Endothelial cell of umbilical vein (primary cell): ENCODE results near the gene POLA1. TPM values are rescaled to one million over a fixed set of nuclear protein-coding genes. Genes with fewer than 3 reads are reported as not detected.

ENCODE experiments used
- BruUV-seq: library from RNA; stranded (reverse); fragments of 400-500 nt; replicated peaks from 2 replicates; lab custom pipeline; 2021; lab: Mats Ljungman, UMichigan
- CTCF ChIA-PET: fragments of 300-600, 350-600 bp; sonication (Branson Sonifier 250); formaldehyde crosslinking; loops from one replicate; lab custom pipeline; 2021; ENCODE audit warnings: antibody characterized with exemption, inconsistent platforms; lab: Charles Lee
- POLR2A ChIA-PET: fragments of 300-600, 350-600 bp; sonication (Branson Sonifier 250); formaldehyde crosslinking; loops from one replicate; lab custom pipeline; 2021; ENCODE audit warnings: antibody characterized with exemption, inconsistent platforms; lab: Charles Lee
- DNase-seq: peaks from one replicate; pipeline ENCODE4 v3.0.0-alpha.2; 2011; ENCODE audit warnings: low read depth, low spot score
- FAIRE-seq: peaks from 2 replicates; lab custom pipeline; 2011; peaks lifted over from hg19 to GRCh38; lab: Jason Lieb, UNC
- H2AFZ ChIP-seq: 2 replicates; pipeline ENCODE4 v1.6.0; 2012; ENCODE audit warnings: low read depth, low read length, control low read depth, inconsistent platforms
- H3K27ac ChIP-seq: 2 replicates; pipeline ENCODE4 v1.5.1; 2011; ENCODE audit warnings: low read depth, mild to moderate bottlenecking, control low read depth, low read length, moderate library complexity; ENCODE audit not compliant: insufficient read depth
- H3K27me3 ChIP-seq, 2 experiments: 2 replicates each; pipeline versions ENCODE4 v1.6.0 to v1.6.1; 2011; ENCODE audit warnings: low read length in 2 of 2, mixed read lengths in 1 of 2; ENCODE audit not compliant: control insufficient read depth in 2 of 2, insufficient read depth in 2 of 2
- H3K36me3 ChIP-seq, 2 experiments: 2 replicates in 1 of 2; 3 replicates in 1 of 2; pipeline ENCODE4 v1.5.1; 2011; ENCODE audit warnings: low read length in 2 of 2, mild to moderate bottlenecking in 1 of 2, moderate library complexity in 1 of 2; ENCODE audit not compliant: control insufficient read depth in 2 of 2, insufficient read depth in 2 of 2; ENCODE audit errors: extremely low read depth in 1 of 2
- H3K4me1 ChIP-seq: 3 replicates; pipeline ENCODE4 v1.5.1; 2011; ENCODE audit warnings: mild to moderate bottlenecking, low read length; ENCODE audit not compliant: control insufficient read depth, insufficient read depth; ENCODE audit errors: extremely low read depth
- H3K4me2 ChIP-seq: 2 replicates; pipeline ENCODE4 v1.6.1; 2011; ENCODE audit warnings: low read length, control low read depth, mixed read lengths; ENCODE audit not compliant: insufficient read depth
- H3K4me3 ChIP-seq, 3 experiments: fragments of 200-600 bp in 1 of 3; sonication (generic), shearing (Covaris generic) in 1 of 3; replicated peaks in 1 of 3; 2 replicates each; pipeline ENCODE4 v1.5.1; 2011 to 2016; ENCODE audit warnings: control low read depth in 3 of 3, low read length in 3 of 3, mild to moderate bottlenecking in 2 of 3, inconsistent platforms in 1 of 3, low read depth in 1 of 3, moderate library complexity in 1 of 3; ENCODE audit not compliant: insufficient read depth in 1 of 3
- H3K79me2 ChIP-seq: 2 replicates; pipeline ENCODE4 v1.6.0; 2012; ENCODE audit warnings: low read length, inconsistent platforms; ENCODE audit not compliant: control insufficient read depth, insufficient read depth
- H3K9ac ChIP-seq: replicated peaks from 2 replicates; pipeline ENCODE3; 2011; ENCODE audit warnings: low read length, control low read depth; ENCODE audit not compliant: insufficient read depth; ENCODE audit errors: extremely low read depth
- H3K9me1 ChIP-seq: replicated peaks from 3 replicates; pipeline ENCODE4 v1.6.0; 2011; ENCODE audit warnings: mild to moderate bottlenecking, low read length; ENCODE audit not compliant: control insufficient read depth, insufficient read depth; ENCODE audit errors: extremely low read depth
- H3K9me3 ChIP-seq: replicated peaks from 2 replicates; pipeline ENCODE4 v1.5.1; 2012; ENCODE audit warnings: low read length, inconsistent platforms; ENCODE audit not compliant: control insufficient read depth, insufficient read depth
- H4K20me1 ChIP-seq: replicated peaks from 2 replicates; pipeline ENCODE3; 2011; ENCODE audit warnings: mild to moderate bottlenecking, low read length; ENCODE audit not compliant: control insufficient read depth, insufficient read depth; ENCODE audit errors: extremely low read depth
- EZH2 ChIP-seq: IDR thresholded peaks from 2 replicates; pipeline ENCODE4 v1.6.1; 2012; ENCODE audit warnings: borderline replicate concordance, low read depth, mild to moderate bottlenecking, moderate library complexity, low read length, inconsistent platforms; ENCODE audit not compliant: severe bottlenecking
- FOS ChIP-seq: IDR thresholded peaks from 2 replicates; pipeline ENCODE4 v1.6.1; 2011; ENCODE audit warnings: mild to moderate bottlenecking, low read length, moderate library complexity, borderline replicate concordance; ENCODE audit not compliant: insufficient read depth
- GATA2 ChIP-seq: IDR thresholded peaks from 2 replicates; pipeline ENCODE4 v1.7.0; 2011; ENCODE audit warnings: low read depth, mild to moderate bottlenecking, moderate library complexity, mixed read lengths, low read length; ENCODE audit not compliant: insufficient read length, insufficient read depth
- JUN ChIP-seq: IDR thresholded peaks from 2 replicates; pipeline ENCODE4 v1.6.1; 2011; ENCODE audit warnings: borderline replicate concordance, low read depth; ENCODE audit not compliant: insufficient read length, insufficient read depth
- MYC ChIP-seq: IDR thresholded peaks from one replicate; pipeline ENCODE4 v1.6.1; 2011; ENCODE audit warnings: mild to moderate bottlenecking, low read depth, low read length
- POLR2A ChIP-seq: IDR thresholded peaks from 2 replicates; pipeline ENCODE4 v1.6.1; 2012; ENCODE audit warnings: low read depth, mild to moderate bottlenecking, control low read depth, low read length
- POLR2AphosphoS5 ChIP-seq: IDR thresholded peaks from 2 replicates; pipeline ENCODE4 v1.6.1; 2012; ENCODE audit warnings: low read depth, mild to moderate bottlenecking, control low read depth, low read length, moderate library complexity; ENCODE audit not compliant: insufficient read depth
- dilution Hi-C: fragments of 300-500 bp; cut with MboI; formaldehyde crosslinking; loops from one replicate; pipeline ENCODE4 v1.15.0; 2019; ENCODE audit warnings: low sequenced_read_pairs; ENCODE audit not compliant: extremely low pct_ligation_motif_present
- intact Hi-C: fragments of 100-400 bp; cut with micrococcal nuclease; formaldehyde crosslinking; loops from one replicate; pipeline ENCODE4 v1.10.0; 2022
- polyA plus RNA-seq, 4 experiments: library from polyadenylated mRNA; depleted of rRNA in 3 of 4; stranded (reverse) in 3 of 4; unstranded in 1 of 4; fragments of >200 nt; gene quantifications; 2 replicates each; pipeline versions ENCODE4 v1.2.1 to v1.2.3, GENCODE V29; 2011 to 2012; ENCODE audit warnings: missing spikeins in 1 of 4
- total RNA-seq: library from RNA; stranded (reverse); gene quantifications from 2 replicates; pipeline ENCODE4 v1.2.3, GENCODE V29; 2021
- TF ChIP-seq, protein P1 (sequence below), 2 donors: IDR thresholded peaks; 1 replicate in 1 of 2; 2 replicates in 1 of 2; pipeline ENCODE4 v1.5.1; 2011; ENCODE audit warnings: low read length in 2 of 2, mild to moderate bottlenecking in 2 of 2, moderate library complexity in 2 of 2, control low read depth in 1 of 2, inconsistent platforms in 1 of 2, low read depth in 1 of 2; ENCODE audit not compliant: insufficient read depth in 1 of 2; ENCODE audit errors: extremely low read depth in 1 of 2
- TF ChIP-seq, protein P2 (sequence below): IDR thresholded peaks from 2 replicates; pipeline ENCODE4 v1.6.1; 2011; ENCODE audit not compliant: insufficient read depth, insufficient read length

Gene POLA1
- total and polyA plus RNA-seq, 2 donors (not counting 3 experiments of a cell fraction or from before 2014, with no cell fraction given): 1.8 to 18.6 TPM

DNA sequence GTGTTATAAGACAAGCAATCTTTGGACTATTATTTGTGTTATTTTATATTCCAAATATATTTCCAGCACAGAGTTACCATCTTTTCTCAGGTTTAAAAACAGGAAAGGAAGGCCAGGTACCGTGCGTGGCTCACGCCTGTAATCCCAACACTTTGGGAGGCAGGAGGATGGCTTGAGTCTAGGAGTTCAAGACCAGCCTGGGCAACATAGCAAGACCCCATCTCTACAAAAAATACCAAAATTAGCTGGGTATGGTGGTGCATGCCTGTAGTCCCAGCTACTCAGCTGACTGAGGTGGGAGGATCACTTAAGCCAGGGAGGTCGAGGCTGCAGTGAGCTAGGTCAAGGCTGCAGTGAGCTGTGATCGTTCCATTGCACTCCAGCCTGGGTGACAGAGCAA, 140.0 kb downstream of the POLA1 start:
- no peaks in the 10 kb centered on the region for H3K9me3 ChIP-seq
- no peaks in the 10 kb centered on the region for H3K27me3 ChIP-seq
- POLR2A ChIA-PET: no interaction called here
- H3K4me1 ChIP-seq: no peaks in the 10 kb centered on the region
- intact Hi-C loops: no loop called here
- CTCF ChIA-PET: no interaction called here
- H4K20me1 ChIP-seq: no peaks in the 10 kb centered on the region
- H3K27ac ChIP-seq: no peak overlapping the region
- dilution Hi-C loops: no loop called here
- no TSS peak for BruUV-seq
- FAIRE-seq: no peak
- H2AFZ ChIP-seq: no peak overlapping the region
- TF ChIP-seq POLR2A (no peak), EZH2 (no peak)
- H3K79me2 ChIP-seq: no peaks in the 10 kb centered on the region
- H3K9ac ChIP-seq: no peak overlapping the region
- H3K9me1 ChIP-seq: no peaks in the 10 kb centered on the region
- H3K4me2 ChIP-seq: no peak overlapping the region
- no peak for DNase-seq
- no peak overlapping the region for H3K4me3 ChIP-seq
- H3K36me3 ChIP-seq: no peaks in the 10 kb centered on the region

DNA sequence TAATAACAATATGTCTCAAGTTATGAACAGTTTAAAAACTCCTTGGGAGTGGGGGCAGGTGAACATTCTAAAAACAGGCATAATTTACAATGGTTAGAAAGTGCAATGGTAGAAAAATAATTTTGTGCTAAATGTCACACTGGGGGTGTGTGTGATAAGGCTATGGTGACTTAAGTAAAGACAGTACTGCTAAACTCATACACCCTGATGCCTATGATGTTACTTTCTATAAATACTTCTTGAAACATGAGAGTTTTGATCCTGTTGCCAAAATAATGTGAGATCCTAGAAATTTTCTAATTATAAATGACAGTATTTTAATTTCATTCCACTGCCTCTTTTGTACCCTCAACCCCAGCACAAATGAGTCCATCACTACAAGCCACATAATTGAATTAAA, 144.2 kb downstream of the POLA1 start:
- H3K79me2 ChIP-seq: no peaks in the 10 kb centered on the region
- no peaks in the 10 kb centered on the region for H3K9me3 ChIP-seq
- no peak for DNase-seq
- no peak overlapping the region for H3K27ac ChIP-seq
- no TSS peak for BruUV-seq
- H3K4me1 ChIP-seq: no peaks in the 10 kb centered on the region
- H3K9ac ChIP-seq: no peak overlapping the region
- TF ChIP-seq POLR2AphosphoS5 (no peak), GATA2 (no peak), POLR2A (no peak), JUN (no peak), FOS (no peak), MYC (no peak), EZH2 (no peak)
- TF ChIP-seq, protein P1, sequence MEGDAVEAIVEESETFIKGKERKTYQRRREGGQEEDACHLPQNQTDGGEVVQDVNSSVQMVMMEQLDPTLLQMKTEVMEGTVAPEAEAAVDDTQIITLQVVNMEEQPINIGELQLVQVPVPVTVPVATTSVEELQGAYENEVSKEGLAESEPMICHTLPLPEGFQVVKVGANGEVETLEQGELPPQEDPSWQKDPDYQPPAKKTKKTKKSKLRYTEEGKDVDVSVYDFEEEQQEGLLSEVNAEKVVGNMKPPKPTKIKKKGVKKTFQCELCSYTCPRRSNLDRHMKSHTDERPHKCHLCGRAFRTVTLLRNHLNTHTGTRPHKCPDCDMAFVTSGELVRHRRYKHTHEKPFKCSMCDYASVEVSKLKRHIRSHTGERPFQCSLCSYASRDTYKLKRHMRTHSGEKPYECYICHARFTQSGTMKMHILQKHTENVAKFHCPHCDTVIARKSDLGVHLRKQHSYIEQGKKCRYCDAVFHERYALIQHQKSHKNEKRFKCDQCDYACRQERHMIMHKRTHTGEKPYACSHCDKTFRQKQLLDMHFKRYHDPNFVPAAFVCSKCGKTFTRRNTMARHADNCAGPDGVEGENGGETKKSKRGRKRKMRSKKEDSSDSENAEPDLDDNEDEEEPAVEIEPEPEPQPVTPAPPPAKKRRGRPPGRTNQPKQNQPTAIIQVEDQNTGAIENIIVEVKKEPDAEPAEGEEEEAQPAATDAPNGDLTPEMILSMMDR (IDR thresholded peaks at IDR 0.05; ENCODE audit: extremely low read depth in 1 of 2, insufficient read depth in 1 of 2, low read depth in 1 of 2, low read length in 2 of 2): no peak
- TF ChIP-seq, protein P2, sequence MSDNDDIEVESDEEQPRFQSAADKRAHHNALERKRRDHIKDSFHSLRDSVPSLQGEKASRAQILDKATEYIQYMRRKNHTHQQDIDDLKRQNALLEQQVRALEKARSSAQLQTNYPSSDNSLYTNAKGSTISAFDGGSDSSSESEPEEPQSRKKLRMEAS: no peak
- no peaks in the 10 kb centered on the region for H4K20me1 ChIP-seq
- FAIRE-seq: no peak
- POLR2A ChIA-PET: no interaction called here
- H3K27me3 ChIP-seq: no peaks in the 10 kb centered on the region
- no peak overlapping the region for H3K4me3 ChIP-seq
- intact Hi-C loops: loop anchor here (1.0 kb wide), 2 partner anchors 182 to 306 kb away; no protein-coding TSS in a partner anchor
- no peaks in the 10 kb centered on the region for H3K36me3 ChIP-seq
- H2AFZ ChIP-seq: no peak overlapping the region
- H3K4me2 ChIP-seq: no peak overlapping the region
- dilution Hi-C loops: no loop called here
- H3K9me1 ChIP-seq: no peaks in the 10 kb centered on the region
- CTCF ChIA-PET: interaction anchor here (0.6 to 4.3 kb wide), 32 partner anchors 8 to 306 kb away, joined by 3 to 83 read pairs (median 4); partner anchors contain the start of gene ARX
